ENCODE measurements around the gene CDH23. TPM values are rescaled to one million over a fixed set of nuclear protein-coding genes. Genes with fewer than 3 reads are reported as not detected.

Gene CDH23
- total RNA-seq, 1 experiment from 2014 or later = 2.1 TPM

GRCh38 chr10:71465551-71466252 lies 69.0 kb downstream of the CDH23 start:
- DNase-seq = no peak
- Histone ChIP-seq H3K9ac (ENCODE audit: low read length) (no peak overlapping the region), H3K27ac (ENCODE audit: low read length) (no peak overlapping the region), H3K27me3 (ENCODE audit: low read length) (no peaks in the 10 kb centered on the region), H3K4me3 (ENCODE audit: low read length) (no peak overlapping the region), H3K9me3 (ENCODE audit: low read length) (no peaks in the 10 kb centered on the region), H2AFZ (ENCODE audit: low read length) (no peak overlapping the region), H3K79me2 (ENCODE audit: low read length) (no peaks in the 10 kb centered on the region), H3K4me2 (ENCODE audit: low read depth, low read length, poor library complexity, severe bottlenecking) (no peak overlapping the region), H4K20me1 (ENCODE audit: insufficient read depth, low read depth, low read length) (no peaks in the 10 kb centered on the region), H3K36me3 (ENCODE audit: insufficient read depth, low read length) (no peaks in the 10 kb centered on the region), H3K9me2 (replicated peaks; ENCODE audit: insufficient read depth, low read length) (no peaks in the 10 kb centered on the region), H3K4me1 (ENCODE audit: low read length) (no peaks in the 10 kb centered on the region)

DNA sequence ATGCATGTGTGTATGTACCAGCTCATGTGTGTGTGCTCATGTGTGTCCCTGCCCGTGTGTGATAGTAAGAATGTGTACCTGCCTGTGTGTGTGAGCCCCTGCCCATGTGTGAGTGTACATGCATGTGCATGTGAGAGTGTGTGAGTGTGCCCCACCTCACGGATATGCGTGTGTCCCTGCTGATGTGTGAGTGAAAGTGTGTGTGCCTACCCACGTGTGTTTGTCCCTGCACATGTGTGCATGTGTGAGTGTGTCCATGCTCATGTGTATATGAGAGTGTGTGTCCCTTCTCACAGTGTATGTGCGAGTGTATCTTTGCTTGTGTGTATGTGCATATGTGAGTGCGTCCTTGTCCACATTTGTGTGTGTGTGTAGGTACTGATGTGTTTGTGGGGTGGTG lies 69.6 kb downstream of the CDH23 start:
- H3K27me3 ChIP-seq (ENCODE audit: low read length) = no peaks in the 10 kb centered on the region
- H4K20me1 ChIP-seq (ENCODE audit: insufficient read depth, low read depth, low read length) = no peaks in the 10 kb centered on the region
- no peaks in the 10 kb centered on the region for H3K79me2 ChIP-seq (ENCODE audit: low read length)
- H3K4me1 ChIP-seq (ENCODE audit: low read length) = no peaks in the 10 kb centered on the region
- no peak overlapping the region for H3K27ac ChIP-seq (ENCODE audit: low read length)
- no peak overlapping the region for H2AFZ ChIP-seq (ENCODE audit: low read length)
- H3K9me2 ChIP-seq (replicated peaks; ENCODE audit: insufficient read depth, low read length) = no peaks in the 10 kb centered on the region
- no peak overlapping the region for H3K4me3 ChIP-seq (ENCODE audit: low read length)
- H3K9ac ChIP-seq (ENCODE audit: low read length) = no peak overlapping the region
- H3K9me3 ChIP-seq (ENCODE audit: low read length) = no peaks in the 10 kb centered on the region
- DNase-seq = no peak
- no peak overlapping the region for H3K4me2 ChIP-seq (ENCODE audit: low read depth, low read length, poor library complexity, severe bottlenecking)
- no peaks in the 10 kb centered on the region for H3K36me3 ChIP-seq (ENCODE audit: insufficient read depth, low read length)

GRCh38 chr10:71467161-71467560 lies 70.4 kb downstream of the CDH23 start:
- Histone ChIP-seq H3K36me3 (ENCODE audit: insufficient read depth, low read length) (no peaks in the 10 kb centered on the region), H3K79me2 (ENCODE audit: low read length) (no peaks in the 10 kb centered on the region), H3K27ac (ENCODE audit: low read length) (no peak overlapping the region), H2AFZ (ENCODE audit: low read length) (no peak overlapping the region), H3K9me3 (ENCODE audit: low read length) (no peaks in the 10 kb centered on the region), H3K4me1 (ENCODE audit: low read length) (no peaks in the 10 kb centered on the region), H3K9ac (ENCODE audit: low read length) (no peak overlapping the region), H3K4me3 (ENCODE audit: low read length) (no peak overlapping the region), H4K20me1 (ENCODE audit: insufficient read depth, low read depth, low read length) (no peaks in the 10 kb centered on the region), H3K27me3 (ENCODE audit: low read length) (no peaks in the 10 kb centered on the region), H3K4me2 (ENCODE audit: low read depth, low read length, poor library complexity, severe bottlenecking) (no peak overlapping the region), H3K9me2 (replicated peaks; ENCODE audit: insufficient read depth, low read length) (no peaks in the 10 kb centered on the region)
- DNase-seq = no peak

DNA sequence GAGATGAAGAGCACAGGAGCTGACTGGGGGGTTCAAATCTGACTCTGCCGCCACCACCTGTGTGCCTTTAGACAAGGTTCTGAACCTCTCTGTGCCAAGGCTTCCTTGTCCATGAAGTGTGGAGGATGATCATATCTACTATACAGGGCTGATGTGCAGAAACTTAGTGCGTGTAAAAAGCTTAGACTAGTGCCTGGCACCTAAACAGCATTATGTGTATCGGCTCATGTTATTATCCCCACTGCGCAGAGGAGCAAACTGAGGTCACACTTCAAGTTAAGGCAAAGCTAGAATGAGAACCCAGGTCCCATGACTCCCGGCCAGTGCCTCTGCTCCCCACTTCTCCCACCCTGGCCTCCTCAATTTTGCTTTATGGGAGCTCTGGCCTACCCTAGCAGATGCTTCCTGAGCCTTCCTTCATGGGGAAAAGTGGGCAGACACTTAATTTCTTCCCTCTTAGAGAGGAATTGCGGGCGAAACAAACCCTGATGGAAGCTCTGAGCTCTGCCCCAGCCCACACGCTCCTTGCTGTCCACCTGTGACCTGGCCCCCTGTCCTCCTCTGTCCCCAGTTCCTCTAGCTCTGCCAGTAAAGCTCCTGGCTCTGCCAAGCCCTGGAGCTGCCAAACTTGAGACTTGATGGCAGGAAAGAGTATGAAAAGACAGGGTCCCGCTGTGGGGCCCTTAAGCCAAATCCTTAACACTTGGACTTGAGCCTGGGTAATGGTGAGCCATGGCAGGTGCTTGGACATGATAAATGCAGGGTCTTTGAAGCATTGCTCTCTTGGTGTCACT lies 71.0 kb downstream of the CDH23 start:
- Histone ChIP-seq H3K36me3 (ENCODE audit: insufficient read depth, low read length) (no peaks in the 10 kb centered on the region), H3K9me3 (ENCODE audit: low read length) (no peaks in the 10 kb centered on the region), H3K4me3 (ENCODE audit: low read length) (no peak overlapping the region), H3K4me2 (ENCODE audit: low read depth, low read length, poor library complexity, severe bottlenecking) (no peak overlapping the region), H3K79me2 (ENCODE audit: low read length) (no peaks in the 10 kb centered on the region), H2AFZ (ENCODE audit: low read length) (no peak overlapping the region), H3K27me3 (ENCODE audit: low read length) (no peaks in the 10 kb centered on the region), H4K20me1 (ENCODE audit: insufficient read depth, low read depth, low read length) (no peaks in the 10 kb centered on the region), H3K9ac (ENCODE audit: low read length) (no peak overlapping the region), H3K4me1 (ENCODE audit: low read length) (no peaks in the 10 kb centered on the region), H3K27ac (ENCODE audit: low read length) (no peak overlapping the region), H3K9me2 (replicated peaks; ENCODE audit: insufficient read depth, low read length) (no peaks in the 10 kb centered on the region)
- DNase-seq = no peak

DNA sequence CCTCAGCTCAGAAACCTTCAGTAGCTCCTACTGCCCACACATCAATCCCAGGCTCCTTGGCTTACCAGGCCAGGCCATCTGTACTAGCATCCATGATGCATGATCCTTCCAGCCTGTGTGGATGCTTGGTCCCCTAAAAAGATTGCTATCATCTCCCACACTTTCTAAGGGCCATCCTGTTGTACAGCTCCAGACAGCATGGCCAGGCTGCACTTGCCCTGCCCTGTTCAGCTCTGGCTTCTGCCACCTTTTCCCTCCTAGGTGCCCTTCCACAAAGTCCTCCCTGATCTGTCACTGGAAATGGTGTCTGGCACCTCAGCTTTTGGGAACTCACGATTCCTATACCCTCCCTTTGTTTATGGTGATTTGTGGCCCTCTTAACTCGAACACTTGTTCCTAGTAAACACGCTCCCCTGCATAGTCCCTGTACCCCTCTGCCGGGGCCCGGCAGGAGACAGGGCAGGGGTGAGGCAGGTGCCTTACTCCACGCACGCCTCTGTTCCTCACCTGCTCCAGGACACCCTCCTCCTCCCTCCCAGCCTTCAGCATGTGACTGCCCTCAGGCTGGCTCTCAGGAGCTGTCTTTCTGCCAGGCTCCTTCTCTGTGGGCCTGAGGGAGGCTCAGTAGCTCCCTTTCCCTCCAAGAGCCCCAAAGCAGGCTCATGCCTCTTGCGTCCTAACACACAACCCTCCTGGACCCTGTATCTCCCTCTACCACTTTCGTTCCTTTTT lies 71.8 kb downstream of the CDH23 start:
- DNase-seq = no peak
- Histone ChIP-seq H3K4me2 (ENCODE audit: low read depth, low read length, poor library complexity, severe bottlenecking) (no peak overlapping the region), H3K9me3 (ENCODE audit: low read length) (no peaks in the 10 kb centered on the region), H3K9me2 (replicated peaks; ENCODE audit: insufficient read depth, low read length) (no peaks in the 10 kb centered on the region), H3K4me1 (ENCODE audit: low read length) (no peaks in the 10 kb centered on the region), H4K20me1 (ENCODE audit: insufficient read depth, low read depth, low read length) (no peaks in the 10 kb centered on the region), H3K36me3 (ENCODE audit: insufficient read depth, low read length) (no peaks in the 10 kb centered on the region), H3K27ac (ENCODE audit: low read length) (no peak overlapping the region), H3K27me3 (ENCODE audit: low read length) (no peaks in the 10 kb centered on the region), H3K4me3 (ENCODE audit: low read length) (no peak overlapping the region), H2AFZ (ENCODE audit: low read length) (no peak overlapping the region), H3K79me2 (ENCODE audit: low read length) (no peaks in the 10 kb centered on the region), H3K9ac (ENCODE audit: low read length) (no peak overlapping the region)

DNA sequence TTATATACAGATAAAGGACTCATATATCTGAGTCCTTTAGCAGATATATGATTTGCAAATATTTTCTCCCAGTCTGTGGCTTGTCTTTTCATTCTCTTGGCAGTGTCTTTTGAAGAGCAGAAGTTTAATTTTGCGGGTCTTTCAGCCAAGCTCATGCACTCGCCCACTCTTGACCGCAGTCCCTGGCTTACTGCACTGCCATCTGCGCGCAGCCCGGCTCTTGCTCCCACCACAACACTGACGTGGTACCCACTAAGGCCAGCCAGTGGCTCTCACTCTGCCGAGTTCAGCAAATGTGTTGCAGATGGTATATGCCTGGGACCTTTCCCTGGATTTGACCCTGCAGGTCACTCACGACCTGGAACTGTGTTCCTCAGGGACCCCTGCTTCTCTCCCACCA lies 74.3 kb downstream of the CDH23 start:
- Histone ChIP-seq H3K36me3 (ENCODE audit: insufficient read depth, low read length) (no peaks in the 10 kb centered on the region), H3K9me3 (ENCODE audit: low read length) (no peaks in the 10 kb centered on the region), H3K9me2 (replicated peaks; ENCODE audit: insufficient read depth, low read length) (no peaks in the 10 kb centered on the region), H3K27me3 (ENCODE audit: low read length) (no peaks in the 10 kb centered on the region), H3K27ac (ENCODE audit: low read length) (no peak overlapping the region), H2AFZ (ENCODE audit: low read length) (no peak overlapping the region), H3K4me1 (ENCODE audit: low read length) (peaks cover 10% of the 10 kb centered on the region), H3K4me3 (ENCODE audit: low read length) (no peak overlapping the region), H4K20me1 (ENCODE audit: insufficient read depth, low read depth, low read length) (no peaks in the 10 kb centered on the region), H3K4me2 (ENCODE audit: low read depth, low read length, poor library complexity, severe bottlenecking) (no peak overlapping the region), H3K9ac (ENCODE audit: low read length) (no peak overlapping the region), H3K79me2 (ENCODE audit: low read length) (no peaks in the 10 kb centered on the region)
- DNase-seq = no peak

- H3K27me3 ChIP-seq (ENCODE audit: low read length) = no peaks in the 10 kb centered on the region
- no peaks in the 10 kb centered on the region for H4K20me1 ChIP-seq (ENCODE audit: insufficient read depth, low read depth, low read length)
- no peak overlapping the region for H3K4me3 ChIP-seq (ENCODE audit: low read length)
- no peaks in the 10 kb centered on the region for H3K79me2 ChIP-seq (ENCODE audit: low read length)
- H3K4me2 ChIP-seq (ENCODE audit: low read depth, low read length, poor library complexity, severe bottlenecking) = no peak overlapping the region
- H3K27ac ChIP-seq (ENCODE audit: low read length) = no peak overlapping the region
- H3K36me3 ChIP-seq (ENCODE audit: insufficient read depth, low read length) = no peaks in the 10 kb centered on the region
- no peaks in the 10 kb centered on the region for H3K9me2 ChIP-seq (replicated peaks; ENCODE audit: insufficient read depth, low read length)
- H3K9me3 ChIP-seq (ENCODE audit: low read length) = no peaks in the 10 kb centered on the region
- peaks cover 10% of the 10 kb centered on the region for H3K4me1 ChIP-seq (ENCODE audit: low read length)
- DNase-seq = no peak
- H2AFZ ChIP-seq (ENCODE audit: low read length) = no peak overlapping the region
- H3K9ac ChIP-seq (ENCODE audit: low read length) = no peak overlapping the region
These were observed 75.2 kb downstream of the CDH23 start for GRCh38 chr10:71471957-71472365.

- H3K4me2 ChIP-seq (ENCODE audit: low read depth, low read length, poor library complexity, severe bottlenecking) = no peak overlapping the region
- no peaks in the 10 kb centered on the region for H3K36me3 ChIP-seq (ENCODE audit: insufficient read depth, low read length)
- H3K4me1 ChIP-seq (ENCODE audit: low read length) = peaks cover 10% of the 10 kb centered on the region
- H3K79me2 ChIP-seq (ENCODE audit: low read length) = no peaks in the 10 kb centered on the region
- H3K27ac ChIP-seq (ENCODE audit: low read length) = no peak overlapping the region
- no peaks in the 10 kb centered on the region for H3K9me3 ChIP-seq (ENCODE audit: low read length)
- H4K20me1 ChIP-seq (ENCODE audit: insufficient read depth, low read depth, low read length) = no peaks in the 10 kb centered on the region
- H3K9ac ChIP-seq (ENCODE audit: low read length) = no peak overlapping the region
- H3K4me3 ChIP-seq (ENCODE audit: low read length) = no peak overlapping the region
- H2AFZ ChIP-seq (ENCODE audit: low read length) = no peak overlapping the region
- H3K9me2 ChIP-seq (replicated peaks; ENCODE audit: insufficient read depth, low read length) = no peaks in the 10 kb centered on the region
- DNase-seq = no peak
- H3K27me3 ChIP-seq (ENCODE audit: low read length) = no peaks in the 10 kb centered on the region
These were observed 75.7 kb downstream of the CDH23 start for GRCh38 chr10:71472466-71472865.

Measured in Karpas-422 (cell line).